Endothelial cell of umbilical vein (primary cell): ENCODE measurements around the gene ABI2. TPM values are rescaled to one million over a fixed set of nuclear protein-coding genes. Genes with fewer than 3 reads are reported as not detected.

Source experiments
- BruUV-seq: library from RNA; stranded (reverse); fragments of 400-500 nt; replicated peaks from 2 replicates; lab custom pipeline; 2021; lab: Mats Ljungman, UMichigan
- CTCF ChIA-PET: fragments of 300-600, 350-600 bp; sonication (Branson Sonifier 250); formaldehyde crosslinking; loops from one replicate; lab custom pipeline; 2021; ENCODE audit warnings: antibody characterized with exemption, inconsistent platforms; lab: Charles Lee
- POLR2A ChIA-PET: fragments of 300-600, 350-600 bp; sonication (Branson Sonifier 250); formaldehyde crosslinking; loops from one replicate; lab custom pipeline; 2021; ENCODE audit warnings: antibody characterized with exemption, inconsistent platforms; lab: Charles Lee
- DNase-seq: peaks from one replicate; pipeline ENCODE4 v3.0.0-alpha.2; 2011; ENCODE audit warnings: low read depth, low spot score
- FAIRE-seq: peaks from 2 replicates; lab custom pipeline; 2011; peaks lifted over from hg19 to GRCh38; lab: Jason Lieb, UNC
- H2AFZ ChIP-seq: 2 replicates; pipeline ENCODE4 v1.6.0; 2012; ENCODE audit warnings: low read depth, low read length, control low read depth, inconsistent platforms
- H3K27ac ChIP-seq: 2 replicates; pipeline ENCODE4 v1.5.1; 2011; ENCODE audit warnings: low read depth, mild to moderate bottlenecking, control low read depth, low read length, moderate library complexity; ENCODE audit not compliant: insufficient read depth
- H3K27me3 ChIP-seq, 2 experiments: 2 replicates each; pipeline versions ENCODE4 v1.6.0 to v1.6.1; 2011; ENCODE audit warnings: low read length in 2 of 2, mixed read lengths in 1 of 2; ENCODE audit not compliant: control insufficient read depth in 2 of 2, insufficient read depth in 2 of 2
- H3K36me3 ChIP-seq, 2 experiments: 2 replicates in 1 of 2; 3 replicates in 1 of 2; pipeline ENCODE4 v1.5.1; 2011; ENCODE audit warnings: low read length in 2 of 2, mild to moderate bottlenecking in 1 of 2, moderate library complexity in 1 of 2; ENCODE audit not compliant: control insufficient read depth in 2 of 2, insufficient read depth in 2 of 2; ENCODE audit errors: extremely low read depth in 1 of 2
- H3K4me1 ChIP-seq: 3 replicates; pipeline ENCODE4 v1.5.1; 2011; ENCODE audit warnings: mild to moderate bottlenecking, low read length; ENCODE audit not compliant: control insufficient read depth, insufficient read depth; ENCODE audit errors: extremely low read depth
- H3K4me2 ChIP-seq: 2 replicates; pipeline ENCODE4 v1.6.1; 2011; ENCODE audit warnings: low read length, control low read depth, mixed read lengths; ENCODE audit not compliant: insufficient read depth
- H3K4me3 ChIP-seq, 3 experiments: fragments of 200-600 bp in 1 of 3; sonication (generic), shearing (Covaris generic) in 1 of 3; replicated peaks in 1 of 3; 2 replicates each; pipeline ENCODE4 v1.5.1; 2011 to 2016; ENCODE audit warnings: control low read depth in 3 of 3, low read length in 3 of 3, mild to moderate bottlenecking in 2 of 3, inconsistent platforms in 1 of 3, low read depth in 1 of 3, moderate library complexity in 1 of 3; ENCODE audit not compliant: insufficient read depth in 1 of 3
- H3K79me2 ChIP-seq: 2 replicates; pipeline ENCODE4 v1.6.0; 2012; ENCODE audit warnings: low read length, inconsistent platforms; ENCODE audit not compliant: control insufficient read depth, insufficient read depth
- H3K9ac ChIP-seq: replicated peaks from 2 replicates; pipeline ENCODE3; 2011; ENCODE audit warnings: low read length, control low read depth; ENCODE audit not compliant: insufficient read depth; ENCODE audit errors: extremely low read depth
- H3K9me1 ChIP-seq: replicated peaks from 3 replicates; pipeline ENCODE4 v1.6.0; 2011; ENCODE audit warnings: mild to moderate bottlenecking, low read length; ENCODE audit not compliant: control insufficient read depth, insufficient read depth; ENCODE audit errors: extremely low read depth
- H3K9me3 ChIP-seq: replicated peaks from 2 replicates; pipeline ENCODE4 v1.5.1; 2012; ENCODE audit warnings: low read length, inconsistent platforms; ENCODE audit not compliant: control insufficient read depth, insufficient read depth
- H4K20me1 ChIP-seq: replicated peaks from 2 replicates; pipeline ENCODE3; 2011; ENCODE audit warnings: mild to moderate bottlenecking, low read length; ENCODE audit not compliant: control insufficient read depth, insufficient read depth; ENCODE audit errors: extremely low read depth
- EZH2 ChIP-seq: IDR thresholded peaks from 2 replicates; pipeline ENCODE4 v1.6.1; 2012; ENCODE audit warnings: borderline replicate concordance, low read depth, mild to moderate bottlenecking, moderate library complexity, low read length, inconsistent platforms; ENCODE audit not compliant: severe bottlenecking
- FOS ChIP-seq: IDR thresholded peaks from 2 replicates; pipeline ENCODE4 v1.6.1; 2011; ENCODE audit warnings: mild to moderate bottlenecking, low read length, moderate library complexity, borderline replicate concordance; ENCODE audit not compliant: insufficient read depth
- GATA2 ChIP-seq: IDR thresholded peaks from 2 replicates; pipeline ENCODE4 v1.7.0; 2011; ENCODE audit warnings: low read depth, mild to moderate bottlenecking, moderate library complexity, mixed read lengths, low read length; ENCODE audit not compliant: insufficient read length, insufficient read depth
- JUN ChIP-seq: IDR thresholded peaks from 2 replicates; pipeline ENCODE4 v1.6.1; 2011; ENCODE audit warnings: borderline replicate concordance, low read depth; ENCODE audit not compliant: insufficient read length, insufficient read depth
- MYC ChIP-seq: IDR thresholded peaks from one replicate; pipeline ENCODE4 v1.6.1; 2011; ENCODE audit warnings: mild to moderate bottlenecking, low read depth, low read length
- POLR2A ChIP-seq: IDR thresholded peaks from 2 replicates; pipeline ENCODE4 v1.6.1; 2012; ENCODE audit warnings: low read depth, mild to moderate bottlenecking, control low read depth, low read length
- POLR2AphosphoS5 ChIP-seq: IDR thresholded peaks from 2 replicates; pipeline ENCODE4 v1.6.1; 2012; ENCODE audit warnings: low read depth, mild to moderate bottlenecking, control low read depth, low read length, moderate library complexity; ENCODE audit not compliant: insufficient read depth
- dilution Hi-C: fragments of 300-500 bp; cut with MboI; formaldehyde crosslinking; loops from one replicate; pipeline ENCODE4 v1.15.0; 2019; ENCODE audit warnings: low sequenced_read_pairs; ENCODE audit not compliant: extremely low pct_ligation_motif_present
- intact Hi-C: fragments of 100-400 bp; cut with micrococcal nuclease; formaldehyde crosslinking; loops from one replicate; pipeline ENCODE4 v1.10.0; 2022
- polyA plus RNA-seq, 4 experiments: library from polyadenylated mRNA; depleted of rRNA in 3 of 4; stranded (reverse) in 3 of 4; unstranded in 1 of 4; fragments of >200 nt; gene quantifications; 2 replicates each; pipeline versions ENCODE4 v1.2.1 to v1.2.3, GENCODE V29; 2011 to 2012; ENCODE audit warnings: missing spikeins in 1 of 4
- total RNA-seq: library from RNA; stranded (reverse); gene quantifications from 2 replicates; pipeline ENCODE4 v1.2.3, GENCODE V29; 2021
- TF ChIP-seq, protein P1 (sequence below), 2 donors: IDR thresholded peaks; 1 replicate in 1 of 2; 2 replicates in 1 of 2; pipeline ENCODE4 v1.5.1; 2011; ENCODE audit warnings: low read length in 2 of 2, mild to moderate bottlenecking in 2 of 2, moderate library complexity in 2 of 2, control low read depth in 1 of 2, inconsistent platforms in 1 of 2, low read depth in 1 of 2; ENCODE audit not compliant: insufficient read depth in 1 of 2; ENCODE audit errors: extremely low read depth in 1 of 2
- TF ChIP-seq, protein P2 (sequence below): IDR thresholded peaks from 2 replicates; pipeline ENCODE4 v1.6.1; 2011; ENCODE audit not compliant: insufficient read depth, insufficient read length

ABI2 gene
- total and polyA plus RNA-seq, 2 donors (not counting 3 experiments of a cell fraction or from before 2014, with no cell fraction given) = 35.7 to 61.0 TPM

DNA sequence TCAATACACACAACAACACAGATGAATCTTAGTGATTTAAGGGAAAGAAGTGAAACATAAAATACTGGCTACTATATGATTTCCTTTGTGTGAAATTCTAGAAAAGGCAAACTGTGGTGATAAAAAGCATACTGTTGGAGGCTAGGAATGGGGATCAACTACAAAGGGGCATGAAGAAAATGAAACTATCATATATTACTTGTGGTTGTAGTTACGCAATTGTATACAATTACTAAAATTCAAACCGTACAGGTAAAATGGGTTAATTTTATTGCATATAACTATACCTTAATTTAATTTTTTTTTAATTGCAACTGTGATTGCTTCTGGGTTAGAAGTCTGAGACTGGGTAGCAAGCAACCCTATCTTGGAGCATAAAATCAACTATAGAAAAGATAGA lies 41.7 kb upstream of the ABI2 start:
- Histone ChIP-seq H2AFZ (no peak overlapping the region), H3K4me2 (no peak overlapping the region), H3K4me1 (peaks cover 1% of the 10 kb centered on the region), H3K9ac (no peak overlapping the region), H3K9me1 (peaks cover 2% of the 10 kb centered on the region), H3K79me2 (no peaks in the 10 kb centered on the region), H4K20me1 (no peaks in the 10 kb centered on the region), H3K4me3 (no peak overlapping the region), H3K36me3 (peaks cover 5 to 16% of the 10 kb centered on the region in 2 experiments), H3K9me3 (no peaks in the 10 kb centered on the region), H3K27ac (no peak overlapping the region), H3K27me3 (no peaks in the 10 kb centered on the region)
- intact Hi-C loops = no loop called here
- BruUV-seq = no TSS peak
- CTCF ChIA-PET = no interaction called here
- dilution Hi-C loops = no loop called here
- DNase-seq = no peak
- no peak for TF ChIP-seq MYC
- TF ChIP-seq POLR2AphosphoS5 = no peak
- TF ChIP-seq, protein P1, sequence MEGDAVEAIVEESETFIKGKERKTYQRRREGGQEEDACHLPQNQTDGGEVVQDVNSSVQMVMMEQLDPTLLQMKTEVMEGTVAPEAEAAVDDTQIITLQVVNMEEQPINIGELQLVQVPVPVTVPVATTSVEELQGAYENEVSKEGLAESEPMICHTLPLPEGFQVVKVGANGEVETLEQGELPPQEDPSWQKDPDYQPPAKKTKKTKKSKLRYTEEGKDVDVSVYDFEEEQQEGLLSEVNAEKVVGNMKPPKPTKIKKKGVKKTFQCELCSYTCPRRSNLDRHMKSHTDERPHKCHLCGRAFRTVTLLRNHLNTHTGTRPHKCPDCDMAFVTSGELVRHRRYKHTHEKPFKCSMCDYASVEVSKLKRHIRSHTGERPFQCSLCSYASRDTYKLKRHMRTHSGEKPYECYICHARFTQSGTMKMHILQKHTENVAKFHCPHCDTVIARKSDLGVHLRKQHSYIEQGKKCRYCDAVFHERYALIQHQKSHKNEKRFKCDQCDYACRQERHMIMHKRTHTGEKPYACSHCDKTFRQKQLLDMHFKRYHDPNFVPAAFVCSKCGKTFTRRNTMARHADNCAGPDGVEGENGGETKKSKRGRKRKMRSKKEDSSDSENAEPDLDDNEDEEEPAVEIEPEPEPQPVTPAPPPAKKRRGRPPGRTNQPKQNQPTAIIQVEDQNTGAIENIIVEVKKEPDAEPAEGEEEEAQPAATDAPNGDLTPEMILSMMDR (IDR thresholded peaks at IDR 0.05; ENCODE audit: extremely low read depth in 1 of 2, insufficient read depth in 1 of 2, low read depth in 1 of 2, low read length in 2 of 2) = no peak
- no peak for TF ChIP-seq JUN
- TF ChIP-seq, protein P2, sequence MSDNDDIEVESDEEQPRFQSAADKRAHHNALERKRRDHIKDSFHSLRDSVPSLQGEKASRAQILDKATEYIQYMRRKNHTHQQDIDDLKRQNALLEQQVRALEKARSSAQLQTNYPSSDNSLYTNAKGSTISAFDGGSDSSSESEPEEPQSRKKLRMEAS = no peak
- no peak for TF ChIP-seq FOS
- no peak for TF ChIP-seq EZH2
- TF ChIP-seq GATA2 = no peak
- TF ChIP-seq POLR2A = no peak
- POLR2A ChIA-PET = no interaction called here
- no peak for FAIRE-seq
